K562 (cell line): ENCODE results near the gene RCC1.
"Not testable (repeated sequence)": the region's sequence is repeated elsewhere in the genome, so short reads cannot be mapped to it uniquely, and the experiment has no call there.

ENCODE experiments used
- CEBPB ChIP-seq: fragments of 450-650 bp; IDR thresholded peaks from 2 replicates; pipeline ENCODE4 v1.6.1; 2016; ENCODE audit warnings: missing genetic modification characterization, missing compliant biosample characterization
- FIP1L1 ChIP-seq: fragments of 200-400 bp; formaldehyde crosslinking; IDR thresholded peaks from 2 replicates; pipeline ENCODE4 v1.6.1; 2018; ENCODE audit warnings: mild to moderate bottlenecking, low read depth, low read length; ENCODE audit not compliant: poor library complexity, severe bottlenecking
- FOXM1 ChIP-seq, 2 experiments: fragments of 450-650 bp in 1 of 2; sonication (generic) in 1 of 2; formaldehyde crosslinking in 1 of 2; IDR thresholded peaks; 2 replicates each; pipeline versions ENCODE4 v1.6.1 to v1.9.0; 2017 to 2022; ENCODE audit warnings: low read depth in 2 of 2, mild to moderate bottlenecking in 2 of 2, missing genetic modification reagents in 1 of 2, moderate library complexity in 1 of 2
- NCOA6 ChIP-seq: fragments of 450-650 bp; IDR thresholded peaks from 2 replicates; pipeline ENCODE4 v1.6.1; 2017; ENCODE audit warnings: mild to moderate bottlenecking
- TEAD1 ChIP-seq, 2 experiments: fragments of 450-650 bp in 1 of 2; sonication (generic) in 1 of 2; formaldehyde crosslinking; IDR thresholded peaks; 2 replicates each; pipeline versions ENCODE4 v1.4.0 to v1.8.0; 2020 to 2022; ENCODE audit warnings: mild to moderate bottlenecking in 2 of 2, missing genetic modification reagents in 1 of 2
- ZBTB8A ChIP-seq: fragments of 450-650 bp; IDR thresholded peaks from 2 replicates; pipeline ENCODE4 v1.6.1; 2018; ENCODE audit warnings: mild to moderate bottlenecking, moderate library complexity; ENCODE audit not compliant: partially characterized antibody
- TF ChIP-seq, protein P1 (sequence below): sonication (generic); formaldehyde crosslinking; IDR thresholded peaks from 2 replicates; pipeline ENCODE4 v1.8.1; 2022; ENCODE audit warnings: missing genetic modification reagents

DNA sequence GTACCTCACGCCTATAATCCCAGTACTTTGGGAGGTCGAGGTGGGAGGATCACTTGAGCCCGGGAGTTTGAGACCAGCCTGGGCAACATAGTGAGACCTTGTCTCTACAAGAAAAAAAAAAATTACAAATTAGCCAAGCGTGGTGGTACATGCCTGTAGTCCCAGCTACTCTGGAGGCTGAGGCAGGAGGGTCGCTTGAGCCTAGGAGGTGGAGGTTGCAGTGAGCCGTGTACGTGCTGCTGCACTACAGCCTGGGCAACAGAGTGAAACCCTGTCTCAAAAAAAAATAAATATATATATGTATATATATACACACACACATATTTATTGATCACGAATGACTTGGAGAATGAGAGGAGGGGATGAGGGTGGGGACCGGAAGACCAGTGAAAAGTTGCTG lies 16.7 kb downstream of the RCC1 start:
- TF ChIP-seq NCOA6; FOXM1 (IDR thresholded peaks at IDR 0.05; ENCODE audit: low read depth); FOXM1 (CRISPR knock-in tag; IDR thresholded peaks at IDR 0.05; ENCODE audit: low read depth); CEBPB (tag); ZBTB8A; FIP1L1; TEAD1 (CRISPR knock-in tag; IDR thresholded peaks at IDR 0.05): not testable (repeated sequence)
- TF ChIP-seq, protein P1, sequence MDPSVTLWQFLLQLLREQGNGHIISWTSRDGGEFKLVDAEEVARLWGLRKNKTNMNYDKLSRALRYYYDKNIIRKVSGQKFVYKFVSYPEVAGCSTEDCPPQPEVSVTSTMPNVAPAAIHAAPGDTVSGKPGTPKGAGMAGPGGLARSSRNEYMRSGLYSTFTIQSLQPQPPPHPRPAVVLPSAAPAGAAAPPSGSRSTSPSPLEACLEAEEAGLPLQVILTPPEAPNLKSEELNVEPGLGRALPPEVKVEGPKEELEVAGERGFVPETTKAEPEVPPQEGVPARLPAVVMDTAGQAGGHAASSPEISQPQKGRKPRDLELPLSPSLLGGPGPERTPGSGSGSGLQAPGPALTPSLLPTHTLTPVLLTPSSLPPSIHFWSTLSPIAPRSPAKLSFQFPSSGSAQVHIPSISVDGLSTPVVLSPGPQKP = not testable (repeated sequence)
